ENCODE measurements around the gene TREML4. TPM values are rescaled to one million over a fixed set of nuclear protein-coding genes. Genes with fewer than 3 reads are reported as not detected.

The TREML4 gene, protein sequence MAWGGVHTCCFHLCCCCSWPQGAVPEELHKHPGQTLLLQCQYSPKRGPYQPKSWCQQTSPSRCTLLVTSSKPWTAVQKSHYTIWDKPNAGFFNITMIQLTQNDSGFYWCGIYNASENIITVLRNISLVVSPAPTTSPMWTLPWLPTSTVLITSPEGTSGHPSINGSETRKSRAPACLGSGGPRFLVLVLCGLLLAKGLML
- total RNA-seq = not detected in 2 replicates

GRCh38 chr6:41228096-41228495, at the start of gene TREML4:
Gene TREML4 (plus strand): TSS chr6:41228349. CDS start chr6:41228428, 79 bp downstream.

DNA sequence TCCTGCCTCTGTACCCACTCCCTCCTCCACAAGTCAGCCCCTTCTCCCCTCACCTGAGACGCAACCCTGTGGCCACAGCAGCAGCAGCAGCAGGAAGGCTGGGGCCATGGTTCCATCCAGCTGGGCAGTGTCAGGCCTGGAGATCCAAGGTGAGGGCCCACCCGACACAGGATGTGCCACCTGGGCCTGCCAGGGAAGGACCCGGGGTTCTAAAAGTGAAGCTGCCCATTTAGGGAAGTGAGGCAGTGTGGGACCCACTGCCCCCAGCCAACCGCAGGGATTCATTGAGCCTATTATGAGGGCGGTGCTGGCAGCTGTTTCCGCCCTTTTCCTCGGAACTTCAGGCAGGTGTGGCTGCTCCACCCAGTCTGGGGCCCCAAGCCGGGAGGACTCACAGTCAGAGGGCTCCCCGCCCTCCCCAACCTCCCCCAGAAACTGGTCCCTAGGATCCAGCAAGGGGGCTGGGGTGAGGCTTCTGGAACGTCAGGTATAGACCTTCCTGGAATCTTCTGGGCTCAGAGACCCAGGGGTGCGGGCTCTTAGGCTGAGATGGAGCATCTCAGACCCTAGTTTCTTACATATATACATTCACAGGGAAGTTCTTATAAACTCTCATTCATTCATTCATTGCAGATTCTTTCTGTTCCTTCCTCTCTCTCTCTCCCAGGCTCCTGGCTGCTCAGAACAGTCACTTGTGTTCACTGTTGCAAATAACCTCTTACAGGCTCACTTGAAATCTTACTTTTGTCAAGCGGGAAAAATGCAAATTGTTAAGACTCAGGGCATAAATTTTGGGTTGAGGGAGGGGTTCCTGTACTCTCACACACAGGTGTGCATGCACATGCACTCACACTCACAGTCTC, 27.0 kb upstream of the TREML4 start, which contains the start of gene TREML2:
TREML2 (minus strand) TSS at position 249 of the 863 bp plus-strand sequence; CDS start at position 108, 141 bp downstream.

DNA sequence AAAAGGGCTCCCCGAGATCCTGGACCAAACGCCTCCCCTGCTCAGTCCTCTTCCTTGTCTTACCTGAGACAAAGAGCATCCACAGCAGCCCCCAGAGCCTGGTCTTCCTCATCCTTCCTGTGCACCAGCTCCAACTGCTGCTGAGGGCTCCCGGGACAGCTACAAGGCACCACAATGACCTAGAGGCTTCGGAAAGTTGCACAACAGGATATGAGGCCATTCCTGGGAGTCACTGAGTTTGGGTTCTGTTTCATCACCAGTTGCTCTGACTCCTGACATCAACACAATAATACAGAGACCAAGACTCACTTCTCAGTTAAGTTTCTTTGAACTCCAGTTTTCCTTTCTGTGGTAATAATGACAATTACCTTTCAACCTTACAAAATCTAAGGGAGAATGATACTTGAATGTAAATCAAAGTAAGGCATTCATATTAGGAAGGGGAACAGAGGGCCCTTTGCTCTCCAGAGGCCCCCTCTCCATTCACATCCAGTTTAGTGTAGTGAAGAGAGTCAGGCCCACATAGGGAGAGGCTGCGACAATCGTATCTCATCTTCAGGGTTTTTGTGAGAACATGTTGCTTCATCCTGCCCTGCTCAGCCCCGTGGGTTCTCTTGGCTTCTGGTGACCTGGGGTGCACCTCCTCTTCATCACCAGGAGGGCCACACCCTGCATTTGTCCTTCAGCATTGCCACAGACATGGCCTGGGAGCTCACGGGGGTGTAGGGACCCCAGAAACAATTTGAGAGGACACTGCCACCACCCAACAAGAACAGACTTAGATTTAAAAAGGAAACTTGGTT, 58.6 kb downstream of the TREML4 start, which contains the start of gene TREM1:
TREM1 (minus strand) TSS at position 139 of the 803 bp plus-strand sequence; CDS start at position 112, 27 bp downstream.

Other genes starting within 250 kb of the TREML4 start
- under 0.01 TPM in 1 of 2 replicates, not detected in the other for gene UNC5CL, start 189.1 kb upstream of the TREML4 start, total RNA-seq
- not detected in 2 replicates for gene TSPO2, start 185.9 kb upstream of the TREML4 start, total RNA-seq
- not detected in 2 replicates for gene APOBEC2, start 175.1 kb upstream of the TREML4 start, total RNA-seq
- gene OARD1, start 156.0 kb upstream of the TREML4 start, total RNA-seq = 8.2 and 13.0 TPM in 2 replicates
- 9.3 and 22.6 TPM in 2 replicates for gene NFYA, start 155.4 kb upstream of the TREML4 start, total RNA-seq
- not detected in 2 replicates for gene TREML1, start 74.0 kb upstream of the TREML4 start, total RNA-seq
- gene TREM2, start 65.2 kb upstream of the TREML4 start, total RNA-seq = not detected in 2 replicates
- gene TREML2, start 27.2 kb upstream of the TREML4 start, total RNA-seq = under 0.01 TPM in 1 of 2 replicates, not detected in the other
- gene TREM1, start 58.3 kb downstream of the TREML4 start, total RNA-seq = 0.19 and 21.7 TPM in 2 replicates
- gene NCR2, start 107.3 kb downstream of the TREML4 start, total RNA-seq = not detected in 2 replicates